Raji (cell line): Measurements from ENCODE around the gene KCNH1.

Source experiments
- POLR2A ChIP-seq: IDR thresholded peaks from 2 replicates; pipeline ENCODE4 v1.6.1; 2011; ENCODE audit warnings: low read depth, low read length, control low read depth; ENCODE audit not compliant: insufficient read depth

KCNH1 gene

DNA sequence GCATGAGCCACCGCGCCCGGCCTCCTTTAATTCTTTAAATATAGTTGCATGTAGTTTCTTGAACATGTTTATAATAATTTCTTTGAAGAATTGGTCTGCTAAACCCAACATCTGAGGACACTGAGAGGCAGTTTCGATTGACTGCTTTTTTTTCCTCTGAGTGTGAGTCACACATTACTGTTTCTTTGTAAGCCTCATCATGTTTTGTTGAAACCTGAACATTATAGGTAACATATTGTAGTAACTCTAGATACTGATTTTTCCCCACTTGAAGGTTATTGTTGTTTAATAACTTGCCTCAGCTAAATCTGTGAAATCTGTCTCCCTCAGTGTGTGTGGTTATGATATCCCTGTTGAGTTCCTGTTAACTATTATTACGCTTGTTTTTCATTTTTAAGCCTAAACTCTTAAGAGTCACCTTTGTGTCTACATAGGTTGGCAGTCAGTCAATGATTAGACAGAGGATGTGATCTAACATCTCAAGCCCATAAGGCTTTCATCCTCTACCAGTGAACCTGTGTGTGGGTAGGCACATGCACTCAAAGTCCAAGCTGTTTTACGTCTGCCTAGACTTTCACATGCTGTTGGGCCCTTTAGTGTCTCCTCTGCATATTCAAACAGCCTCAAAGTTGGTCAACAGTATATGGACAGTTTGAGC lies 155.5 kb downstream of the KCNH1 start:
- no peak for TF ChIP-seq POLR2A

DNA sequence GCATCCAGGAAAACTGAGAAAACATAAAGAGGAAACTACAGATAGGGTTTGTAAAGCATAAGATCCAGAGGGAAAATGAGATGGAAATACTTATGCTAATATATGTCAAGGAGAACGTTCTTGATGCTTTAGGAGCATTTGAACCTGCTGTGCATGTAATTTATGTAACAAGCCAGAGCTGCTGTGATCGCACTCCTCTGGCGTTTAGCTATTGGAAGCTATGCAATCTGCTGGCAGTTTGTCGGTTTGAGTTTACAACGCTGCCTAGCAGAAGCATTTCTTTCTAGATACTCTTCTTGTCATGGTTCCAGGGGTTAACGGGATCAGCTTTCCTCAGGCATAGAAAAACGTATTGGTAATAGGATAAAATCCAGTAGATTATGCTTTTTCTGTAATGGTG lies 182.7 kb downstream of the KCNH1 start:
- no peak for TF ChIP-seq POLR2A

DNA sequence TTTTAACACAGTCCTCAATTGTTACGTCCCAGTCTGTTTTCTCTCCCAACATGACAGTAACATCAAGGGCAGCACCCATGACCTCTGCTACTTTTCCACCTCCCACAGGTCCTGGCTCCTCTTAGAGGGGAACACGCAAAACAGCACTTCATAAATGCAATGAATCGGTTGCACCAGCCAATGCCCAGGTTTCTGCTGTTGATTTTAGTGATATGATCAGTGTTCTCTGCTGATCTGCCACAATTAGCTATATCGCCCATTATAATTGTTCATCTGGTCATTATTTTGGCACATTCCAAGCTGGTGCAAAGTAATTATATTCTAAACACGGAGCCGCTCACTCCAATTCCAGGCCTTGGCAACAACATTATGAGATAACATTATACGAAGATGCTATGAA lies 184.5 kb downstream of the KCNH1 start:
- TF ChIP-seq POLR2A = no peak

DNA sequence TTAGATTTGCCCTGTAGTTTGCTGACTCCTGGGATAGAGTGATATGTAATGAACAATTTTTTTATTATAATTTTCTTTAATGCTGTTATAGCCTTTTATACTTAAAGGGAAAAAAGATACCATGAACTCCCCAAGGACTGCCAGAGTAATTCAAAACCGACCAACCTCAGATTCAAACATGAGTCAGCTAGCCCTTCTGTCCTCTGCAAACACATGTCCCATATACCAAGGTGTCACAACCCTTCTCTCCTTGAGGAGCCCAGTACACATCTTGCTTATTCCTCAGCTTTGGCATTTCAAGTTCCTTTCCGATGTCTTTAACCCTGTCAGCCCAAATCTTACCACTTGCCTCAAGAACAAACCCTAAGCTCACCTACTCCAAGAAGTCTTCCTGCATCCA lies 184.9 kb downstream of the KCNH1 start:
- TF ChIP-seq POLR2A = no peak

DNA sequence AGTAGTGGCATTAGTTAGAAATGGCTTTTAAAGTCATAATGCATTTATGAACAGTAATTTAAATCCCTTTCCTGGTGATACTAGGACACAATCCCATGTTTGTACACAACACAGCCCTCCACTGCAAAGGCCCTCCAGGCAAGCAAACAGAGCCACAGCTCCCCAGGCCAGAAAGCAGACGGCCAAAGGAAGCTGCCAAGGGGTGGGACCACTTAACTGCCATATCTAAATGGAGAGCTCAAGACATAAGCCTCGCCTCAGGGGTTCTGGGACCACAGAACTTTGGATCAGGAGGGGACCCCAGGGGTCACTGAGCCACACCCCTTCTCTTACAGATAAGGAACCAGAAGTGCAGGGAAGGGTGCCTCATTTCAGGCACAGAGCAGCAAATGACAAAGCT lies 189.7 kb downstream of the KCNH1 start:
- TF ChIP-seq POLR2A = no peak

DNA sequence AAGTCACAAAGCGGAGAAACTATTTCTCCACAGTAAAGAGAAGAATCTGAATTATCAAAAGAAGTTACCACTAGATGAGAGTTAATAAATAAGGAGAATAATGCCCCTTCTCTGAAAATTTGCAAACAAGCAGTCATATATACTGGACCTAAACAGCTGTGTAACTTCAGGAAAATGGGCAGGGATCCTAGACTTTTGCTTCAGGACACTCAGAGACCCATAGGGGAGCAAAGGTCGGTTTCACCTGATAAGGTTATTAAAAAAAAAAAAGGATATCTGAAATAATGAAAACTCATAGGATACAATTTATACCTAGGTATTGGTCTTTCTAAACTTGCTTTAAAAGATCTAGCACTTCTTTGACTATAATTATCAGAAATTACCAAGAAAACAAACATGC lies 191.4 kb downstream of the KCNH1 start:
- no peak for TF ChIP-seq POLR2A

DNA sequence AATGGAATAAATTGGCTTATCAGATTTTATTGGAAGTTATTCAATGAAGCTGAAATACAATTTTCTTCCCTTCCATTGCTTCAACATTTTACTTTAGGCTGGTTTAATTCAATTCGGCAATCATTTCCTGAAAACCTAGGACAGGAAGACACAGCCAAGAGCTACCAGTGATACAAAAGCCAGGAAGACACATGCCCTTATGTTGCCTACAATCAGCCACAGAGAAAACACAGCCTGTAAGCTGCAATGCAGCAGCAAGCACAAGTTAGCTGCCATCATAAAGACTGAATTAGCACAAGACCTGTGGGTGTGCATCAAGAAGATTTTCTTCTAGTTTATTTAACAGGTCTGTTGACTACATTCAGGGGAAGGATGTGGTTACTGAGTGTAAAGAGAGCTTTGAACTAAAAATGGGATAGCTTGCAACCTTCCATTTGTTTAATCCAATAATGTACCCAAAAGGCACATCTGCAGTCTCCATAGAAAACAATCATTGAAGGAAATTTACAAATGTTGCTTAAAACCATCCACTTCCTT lies 193.8 kb downstream of the KCNH1 start:
- TF ChIP-seq POLR2A = no peak

DNA sequence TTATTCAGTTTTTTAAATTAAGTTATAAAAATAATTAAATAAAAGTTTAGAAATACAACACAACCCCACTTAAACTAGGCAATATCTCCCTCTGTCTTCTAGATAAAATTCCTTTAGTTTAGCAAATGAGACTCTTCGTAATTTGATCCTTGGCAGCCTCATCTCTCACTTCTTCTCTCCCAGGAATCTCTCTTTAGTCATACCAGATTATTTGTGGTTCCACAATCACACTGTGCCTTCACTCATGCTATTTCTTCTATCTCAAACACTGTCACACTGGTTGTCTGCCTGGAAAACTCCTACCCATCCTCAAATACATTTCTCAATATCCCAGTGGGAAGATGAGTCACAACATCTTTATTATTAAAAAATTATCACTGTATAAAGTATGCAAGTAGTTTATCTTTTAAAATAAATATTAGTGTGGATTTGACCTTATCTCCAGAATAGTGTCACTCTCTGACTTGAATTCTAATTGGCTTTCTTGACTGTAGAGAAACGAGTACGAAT lies 195.5 kb downstream of the KCNH1 start:
- TF ChIP-seq POLR2A = no peak

DNA sequence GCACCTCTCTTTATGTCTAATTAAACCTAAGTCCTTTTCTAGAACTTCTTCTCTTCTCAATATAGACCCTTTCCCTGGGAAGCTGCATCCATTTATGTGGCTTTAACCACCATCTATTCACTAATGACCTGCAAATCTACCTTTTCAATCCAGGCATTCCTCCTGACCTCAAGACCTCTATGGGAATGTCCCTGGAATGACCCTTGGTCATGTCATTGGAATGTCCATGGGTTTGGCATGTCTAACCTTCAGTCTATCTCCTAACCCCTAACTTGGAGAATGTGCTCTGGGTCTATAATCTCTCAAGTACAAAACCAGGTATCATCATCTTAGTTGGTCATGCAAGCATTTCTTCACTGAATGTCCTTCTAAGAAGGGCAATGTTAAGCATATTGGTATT lies 196.1 kb downstream of the KCNH1 start:
- TF ChIP-seq POLR2A = no peak

DNA sequence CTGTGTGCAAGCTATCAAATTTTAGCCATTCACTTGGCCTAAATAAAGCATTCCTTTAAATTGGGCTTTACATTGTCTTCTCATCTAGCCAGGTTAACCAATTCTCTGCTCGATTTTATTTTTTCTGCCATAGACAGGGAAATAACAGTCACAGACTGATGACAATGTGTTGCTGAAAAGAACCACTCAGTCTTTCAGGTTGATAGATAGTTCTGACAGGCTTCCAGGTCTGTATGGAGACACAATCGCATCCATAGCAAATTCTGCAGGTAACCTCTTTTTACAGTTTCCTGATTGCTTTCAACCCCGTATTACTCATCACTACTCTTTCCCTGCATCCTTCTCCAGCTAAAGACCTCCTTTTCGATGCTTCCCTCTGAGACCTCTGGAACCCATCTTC lies 198.0 kb downstream of the KCNH1 start:
- TF ChIP-seq POLR2A = no peak

DNA sequence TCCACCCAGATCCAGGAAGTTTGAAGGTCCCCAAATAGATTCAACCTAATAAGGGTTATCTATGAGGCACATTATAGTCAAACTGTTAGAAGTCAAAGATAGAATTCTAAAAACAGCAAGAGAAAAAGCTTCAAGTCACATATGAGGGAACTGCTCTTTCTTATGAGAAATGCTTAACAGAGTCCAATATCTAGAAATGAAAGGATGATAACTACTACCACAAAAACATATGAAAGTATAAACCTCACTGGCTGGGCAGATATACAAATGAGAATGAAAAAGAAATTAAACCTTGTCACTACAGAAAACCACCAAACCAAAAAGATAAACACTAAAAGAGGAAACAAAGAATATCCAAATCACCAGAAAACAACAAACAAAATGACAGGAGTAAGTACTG lies 201.8 kb downstream of the KCNH1 start:
- no peak for TF ChIP-seq POLR2A

DNA sequence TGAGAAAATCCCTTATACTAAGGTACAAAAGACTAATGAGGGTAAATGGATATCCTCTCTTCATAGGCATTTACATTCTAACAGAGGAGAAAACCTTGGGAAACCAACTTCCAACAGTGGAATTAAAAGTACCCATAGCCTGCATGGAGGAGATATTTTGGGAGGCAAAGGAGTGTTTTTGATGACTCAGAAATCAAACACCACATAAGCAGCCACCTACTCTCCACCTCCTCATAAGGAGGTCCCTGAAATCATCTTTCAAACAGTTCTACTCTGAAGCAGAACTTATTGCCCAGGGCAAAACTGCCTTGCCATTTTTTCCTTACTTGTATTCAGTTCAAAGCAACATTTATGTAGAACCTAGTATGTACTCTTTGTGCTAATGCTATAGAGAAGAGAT lies 211.3 kb downstream of the KCNH1 start:
- TF ChIP-seq POLR2A = no peak

DNA sequence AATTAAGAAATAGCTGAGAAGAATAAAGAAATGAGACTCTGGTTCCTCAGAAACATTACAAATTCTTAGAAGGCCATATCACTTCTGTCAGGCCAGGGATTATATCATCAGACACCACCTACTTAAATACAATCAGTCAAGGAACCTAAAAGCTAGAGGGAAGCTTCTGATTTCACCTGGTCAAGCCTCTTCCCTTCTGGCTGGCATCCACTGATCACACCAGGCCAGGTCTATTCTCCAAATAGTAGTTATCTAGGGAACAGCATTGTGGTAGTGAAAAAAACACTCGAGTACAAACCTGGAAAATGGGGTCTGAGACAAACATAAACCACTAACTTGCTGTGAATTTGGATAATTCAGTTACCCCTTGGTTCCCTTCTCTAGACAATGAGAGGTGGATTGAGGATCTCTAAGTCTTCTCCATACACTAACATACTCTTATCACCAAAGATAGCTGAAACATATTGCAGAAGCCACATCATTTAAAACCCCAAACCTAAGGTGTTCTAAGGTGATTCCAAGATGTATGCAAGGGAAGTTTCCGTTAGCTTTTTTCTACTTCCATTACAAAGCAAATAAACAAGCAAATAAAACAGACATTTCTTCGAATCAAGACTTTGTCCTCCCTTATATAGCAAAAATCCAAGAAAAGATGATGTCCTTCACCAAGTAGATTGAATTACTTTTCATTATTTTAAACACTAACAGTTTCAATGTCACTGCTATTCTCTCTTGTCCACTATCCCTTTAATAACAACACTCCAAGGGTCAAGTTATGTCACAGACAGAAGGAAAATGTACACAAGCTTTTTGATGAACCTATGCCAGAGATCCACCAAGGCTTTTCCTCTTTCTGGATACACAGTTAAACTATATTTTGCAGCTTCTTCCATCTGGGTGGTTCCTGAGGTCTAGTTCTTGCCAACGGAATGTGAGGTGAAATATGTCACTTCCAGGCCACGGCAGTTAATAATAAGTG lies 212.9 kb downstream of the KCNH1 start:
- TF ChIP-seq POLR2A = no peak

DNA sequence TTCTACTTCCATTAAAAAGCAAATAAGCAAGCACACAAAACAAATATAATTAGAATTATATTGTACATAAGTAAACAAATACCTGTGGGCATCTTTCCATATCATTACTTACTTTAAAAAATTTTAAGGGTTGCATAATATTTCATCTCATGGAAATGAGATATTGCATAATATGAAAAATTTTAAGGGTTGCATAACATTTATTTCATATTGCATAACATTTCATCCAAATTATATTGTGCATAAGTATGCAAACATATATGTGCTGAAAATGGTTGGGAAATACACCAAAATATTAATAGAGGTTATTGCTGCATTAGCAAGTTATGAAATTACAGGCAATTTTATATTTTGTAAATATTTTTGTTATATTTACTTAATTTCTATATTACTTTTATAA lies 213.7 kb downstream of the KCNH1 start:
- TF ChIP-seq POLR2A = no peak

DNA sequence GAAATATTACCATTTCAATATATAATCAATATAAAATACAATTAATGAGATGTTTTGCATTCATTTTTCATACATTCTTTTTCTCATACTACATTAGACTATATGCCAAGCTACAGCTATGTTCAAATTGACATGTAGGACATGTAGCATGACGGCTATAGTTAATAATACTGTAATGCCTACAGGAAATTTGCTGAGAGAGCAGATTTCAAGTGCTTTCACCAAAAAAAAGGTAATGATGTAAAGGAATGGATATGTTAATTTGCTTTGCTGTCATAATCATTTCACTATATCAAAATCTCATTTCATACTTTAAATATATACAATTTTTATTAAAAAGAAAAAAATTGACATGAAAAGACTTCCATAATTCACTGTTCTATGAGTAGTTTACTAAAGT lies 215.1 kb downstream of the KCNH1 start:
- TF ChIP-seq POLR2A = no peak
